Measurements from ENCODE around the gene ALAD.
"Not testable (repeated sequence)": the region's sequence is repeated elsewhere in the genome, so short reads cannot be mapped to it uniquely, and the experiment has no call there.

Gene ALAD

DNA sequence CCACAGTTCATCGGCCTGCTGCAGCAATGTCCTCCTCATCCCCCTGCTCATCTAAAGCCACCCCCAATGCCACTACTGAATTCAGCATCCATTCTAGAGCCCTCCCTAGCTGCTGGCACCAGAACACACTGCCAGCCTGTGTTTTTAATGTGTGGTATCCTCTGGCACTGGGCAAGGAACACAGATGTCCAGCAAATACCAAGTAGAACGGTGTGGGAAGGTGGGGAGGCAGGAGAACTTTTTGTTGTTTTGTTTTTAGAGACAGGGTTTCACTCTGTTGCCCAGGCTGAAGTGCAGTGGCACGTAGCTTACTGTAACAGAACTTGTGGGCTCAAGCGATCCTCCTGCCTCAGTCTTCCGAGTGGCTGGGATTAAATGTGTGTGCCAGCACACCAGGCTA is 29.0 kb downstream of the ALAD start:
- ChIA-PET POLR2A (no interaction called here), CTCF (no interaction called here)
- no peak for DNase-seq (ENCODE audit: extremely low spot score)
- TF ChIP-seq HDGF (IDR thresholded peaks at IDR 0.05; ENCODE audit: borderline replicate concordance) (no peak), FOXM1 (IDR thresholded peaks at IDR 0.05; ENCODE audit: borderline replicate concordance) (no peak), L3MBTL2 (conservative IDR thresholded peaks at IDR 0.05) (no peak), BHLHE40 (IDR thresholded peaks at IDR 0.05; ENCODE audit: borderline replicate concordance) (no peak), LEF1 (IDR thresholded peaks at IDR 0.05; ENCODE audit: borderline replicate concordance) (no peak), FOXK2 (IDR thresholded peaks at IDR 0.05) (no peak), PKNOX1 (IDR thresholded peaks at IDR 0.05) (no peak), ELF4 (IDR thresholded peaks at IDR 0.05) (no peak), SP1 (IDR thresholded peaks at IDR 0.05) (no peak), SUZ12 (IDR thresholded peaks at IDR 0.05) (no peak), TARDBP (IDR thresholded peaks at IDR 0.05) (no peak)

GRCh38 chr9:113370806-113371325 is 30.2 kb downstream of the ALAD start:
- DNase-seq (ENCODE audit: extremely low spot score) = no peak
- TF ChIP-seq BHLHE40 (IDR thresholded peaks at IDR 0.05; ENCODE audit: borderline replicate concordance) (no peak), ARNT (IDR thresholded peaks at IDR 0.05) (no peak), FOXK2 (IDR thresholded peaks at IDR 0.05) (no peak), HDGF (IDR thresholded peaks at IDR 0.05; ENCODE audit: borderline replicate concordance) (no peak), NFRKB (IDR thresholded peaks at IDR 0.05) (no peak), SUZ12 (IDR thresholded peaks at IDR 0.05) (no peak), CTBP1 (IDR thresholded peaks at IDR 0.05; ENCODE audit: borderline replicate concordance) (no peak), LEF1 (IDR thresholded peaks at IDR 0.05; ENCODE audit: borderline replicate concordance) (no peak), FOXM1 (IDR thresholded peaks at IDR 0.05; ENCODE audit: borderline replicate concordance) (no peak), SP1 (IDR thresholded peaks at IDR 0.05) (no peak), TARDBP (IDR thresholded peaks at IDR 0.05) (no peak), L3MBTL2 (conservative IDR thresholded peaks at IDR 0.05) (no peak)
- ChIA-PET CTCF (no interaction called here), POLR2A (interaction anchor here (1.6 kb wide), 1 partner anchor 31 kb away, joined by 7 read pairs; the partner anchor contains the start of gene WDR31)

- no peak for DNase-seq (ENCODE audit: extremely low spot score)
- TF ChIP-seq FOXA1 (IDR thresholded peaks at IDR 0.05) = no peak
- TF ChIP-seq LEF1 (IDR thresholded peaks at IDR 0.05; ENCODE audit: borderline replicate concordance) = no peak
- no peak for TF ChIP-seq BHLHE40 (IDR thresholded peaks at IDR 0.05; ENCODE audit: borderline replicate concordance)
- TF ChIP-seq CTBP1 (IDR thresholded peaks at IDR 0.05; ENCODE audit: borderline replicate concordance) = no peak
- TF ChIP-seq ARNT (IDR thresholded peaks at IDR 0.05) = no peak
- no peak for TF ChIP-seq NFRKB (IDR thresholded peaks at IDR 0.05)
- no peak for TF ChIP-seq ELF4 (IDR thresholded peaks at IDR 0.05)
- no peak for TF ChIP-seq SUZ12 (IDR thresholded peaks at IDR 0.05)
- no peak for TF ChIP-seq PKNOX1 (IDR thresholded peaks at IDR 0.05)
- no peak for TF ChIP-seq SP1 (IDR thresholded peaks at IDR 0.05)
- TF ChIP-seq L3MBTL2 (conservative IDR thresholded peaks at IDR 0.05) = no peak
- no peak for TF ChIP-seq TARDBP (IDR thresholded peaks at IDR 0.05)
- no peak for TF ChIP-seq FOXK2 (IDR thresholded peaks at IDR 0.05)
- no peak for TF ChIP-seq HDGF (IDR thresholded peaks at IDR 0.05; ENCODE audit: borderline replicate concordance)
- no peak for TF ChIP-seq FOXM1 (IDR thresholded peaks at IDR 0.05; ENCODE audit: borderline replicate concordance)
- ChIA-PET POLR2A (no interaction called here), CTCF (no interaction called here)
Measured at GRCh38 chr9:113369855-113370140, 31.3 kb downstream of the ALAD start.

DNA sequence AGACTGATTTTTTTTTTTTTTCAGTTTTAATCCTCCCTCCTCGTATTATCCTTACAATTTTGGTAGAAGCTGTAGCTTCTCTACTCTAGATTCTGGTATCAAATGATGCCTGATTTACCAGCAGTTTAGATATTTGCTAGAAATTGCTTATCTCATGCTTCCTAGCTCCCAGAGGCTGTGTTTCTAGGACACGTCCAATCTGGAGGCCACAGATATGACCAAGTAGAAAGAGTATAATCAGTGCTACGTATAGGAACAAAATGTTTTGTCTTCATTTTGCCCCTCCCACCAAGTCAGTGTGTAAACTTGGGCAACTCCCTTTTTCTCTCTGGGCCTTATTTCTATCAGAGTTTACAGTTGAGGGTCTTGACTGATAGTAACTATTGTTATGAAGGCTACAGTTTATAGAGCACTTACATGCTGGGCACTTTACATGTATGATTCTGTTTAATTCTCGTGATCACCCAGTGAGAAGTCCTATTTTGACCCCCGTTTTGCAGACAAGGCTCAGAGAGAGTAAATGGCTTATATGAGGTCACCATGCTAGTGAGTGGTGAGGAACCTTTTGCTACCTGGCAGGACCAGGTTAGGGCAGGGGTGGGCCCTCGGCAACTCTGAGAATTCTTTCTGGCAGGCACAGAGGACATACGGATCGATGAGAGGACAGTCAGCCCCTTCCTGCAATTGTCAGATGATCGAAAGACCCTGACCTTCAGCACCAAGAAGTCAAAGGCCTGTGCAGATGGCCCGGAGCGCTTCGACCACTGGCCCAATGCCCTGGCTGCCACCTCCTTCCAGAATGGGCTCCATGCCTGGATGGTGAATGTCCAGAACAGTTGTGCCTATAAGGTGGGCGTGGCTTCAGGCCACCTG is 31.9 kb downstream of the ALAD start:
- TF ChIP-seq SP1 (IDR thresholded peaks at IDR 0.05) = no peak
- TF ChIP-seq NFRKB (IDR thresholded peaks at IDR 0.05) = no peak
- TF ChIP-seq FOXK2 (IDR thresholded peaks at IDR 0.05) = no peak
- no peak for TF ChIP-seq ELF4 (IDR thresholded peaks at IDR 0.05)
- no peak for TF ChIP-seq PKNOX1 (IDR thresholded peaks at IDR 0.05)
- TF ChIP-seq LEF1 (IDR thresholded peaks at IDR 0.05; ENCODE audit: borderline replicate concordance) = no peak
- TF ChIP-seq ARNT (IDR thresholded peaks at IDR 0.05) = no peak
- no peak for TF ChIP-seq HDGF (IDR thresholded peaks at IDR 0.05; ENCODE audit: borderline replicate concordance)
- TF ChIP-seq L3MBTL2 (conservative IDR thresholded peaks at IDR 0.05) = no peak
- no peak for TF ChIP-seq CTBP1 (IDR thresholded peaks at IDR 0.05; ENCODE audit: borderline replicate concordance)
- no peak for TF ChIP-seq TARDBP (IDR thresholded peaks at IDR 0.05)
- no peak for TF ChIP-seq FOXA1 (IDR thresholded peaks at IDR 0.05)
- no peak for TF ChIP-seq ZNF384 (IDR thresholded peaks at IDR 0.05)
- TF ChIP-seq SUZ12 (IDR thresholded peaks at IDR 0.05) = no peak
- no peak for TF ChIP-seq FOXM1 (IDR thresholded peaks at IDR 0.05; ENCODE audit: borderline replicate concordance)
- TF ChIP-seq BHLHE40 (IDR thresholded peaks at IDR 0.05; ENCODE audit: borderline replicate concordance) = no peak
- CTCF ChIA-PET = no interaction called here
- no peak for DNase-seq (ENCODE audit: extremely low spot score)
- POLR2A ChIA-PET = no interaction called here

DNA sequence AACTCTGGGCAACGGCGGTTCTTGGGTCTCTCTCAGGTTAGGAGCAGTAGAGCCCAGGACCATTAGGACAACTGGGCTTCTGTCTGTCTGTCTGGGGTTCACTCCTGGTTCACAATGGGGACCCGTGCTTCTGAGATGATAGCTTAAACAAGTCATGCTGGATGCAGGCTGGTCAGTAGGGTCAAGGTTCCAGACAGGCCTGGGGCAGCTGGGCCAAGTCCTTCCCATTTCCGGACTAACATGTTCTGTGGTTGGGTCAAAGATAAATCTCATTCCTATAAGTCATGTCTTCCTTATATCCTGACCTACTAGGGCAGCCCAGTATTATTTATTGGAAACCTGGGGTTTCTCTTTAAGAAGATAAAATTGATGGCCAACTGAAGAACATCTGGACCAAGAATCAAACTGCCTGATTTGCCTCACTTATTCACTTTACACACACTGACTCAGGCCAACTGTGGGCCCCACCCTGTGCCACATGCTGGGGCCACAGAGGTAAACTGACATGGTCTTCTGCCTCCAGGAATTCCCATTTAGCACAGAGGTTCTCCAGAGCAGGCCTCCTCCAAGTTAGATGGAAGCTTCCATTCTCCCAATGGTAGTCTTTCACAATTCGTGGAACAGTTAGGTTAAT is 32.6 kb downstream of the ALAD start:
- ChIA-PET POLR2A (interaction anchor here (2.2 kb wide), 1 partner anchor 8 kb away, joined by 7 read pairs; the partner anchor contains the start of gene HDHD3), CTCF (no interaction called here)
- no peak for TF ChIP-seq TARDBP (IDR thresholded peaks at IDR 0.05)
- TF ChIP-seq PKNOX1 (IDR thresholded peaks at IDR 0.05) = no peak
- TF ChIP-seq BHLHE40 (IDR thresholded peaks at IDR 0.05; ENCODE audit: borderline replicate concordance) = no peak
- no peak for TF ChIP-seq FOXA1 (IDR thresholded peaks at IDR 0.05)
- TF ChIP-seq FOXM1 (IDR thresholded peaks at IDR 0.05; ENCODE audit: borderline replicate concordance) = no peak
- no peak for TF ChIP-seq ELF4 (IDR thresholded peaks at IDR 0.05)
- no peak for TF ChIP-seq ZNF384 (IDR thresholded peaks at IDR 0.05)
- TF ChIP-seq SUZ12 (IDR thresholded peaks at IDR 0.05) = no peak
- TF ChIP-seq ARNT (IDR thresholded peaks at IDR 0.05) = no peak
- TF ChIP-seq NFRKB (IDR thresholded peaks at IDR 0.05) = no peak
- no peak for TF ChIP-seq L3MBTL2 (conservative IDR thresholded peaks at IDR 0.05)
- no peak for DNase-seq (ENCODE audit: extremely low spot score)

DNA sequence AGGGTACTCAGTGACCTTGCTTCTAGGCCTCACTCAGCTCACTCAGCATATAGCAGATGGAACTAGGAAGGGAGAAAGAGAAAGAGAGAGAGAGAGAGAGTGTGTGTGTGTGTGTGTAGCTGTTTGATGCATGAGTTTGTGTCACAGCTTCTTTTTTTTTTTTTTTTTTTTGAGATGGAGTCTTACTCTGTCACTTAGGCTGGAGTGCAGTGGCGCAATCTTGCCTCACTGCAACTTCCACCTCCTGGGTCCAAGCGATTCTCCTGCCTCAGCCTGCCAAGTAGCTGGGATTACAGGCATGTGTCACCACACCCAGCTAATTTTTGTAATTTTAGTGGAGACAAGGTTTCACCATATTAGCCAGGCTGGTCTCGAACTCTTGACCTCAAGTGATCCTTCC is 35.4 kb downstream of the ALAD start:
- CTCF ChIA-PET; DNase-seq (ENCODE audit: extremely low spot score): not testable (repeated sequence)
- POLR2A ChIA-PET = interaction anchor here (0.9 kb wide), 1 partner anchor 45 kb away, joined by 3 read pairs; the partner anchor contains the start of genes C9orf43 and POLE3
